ENCODE results near the gene FNDC10.

FNDC10 gene

DNA sequence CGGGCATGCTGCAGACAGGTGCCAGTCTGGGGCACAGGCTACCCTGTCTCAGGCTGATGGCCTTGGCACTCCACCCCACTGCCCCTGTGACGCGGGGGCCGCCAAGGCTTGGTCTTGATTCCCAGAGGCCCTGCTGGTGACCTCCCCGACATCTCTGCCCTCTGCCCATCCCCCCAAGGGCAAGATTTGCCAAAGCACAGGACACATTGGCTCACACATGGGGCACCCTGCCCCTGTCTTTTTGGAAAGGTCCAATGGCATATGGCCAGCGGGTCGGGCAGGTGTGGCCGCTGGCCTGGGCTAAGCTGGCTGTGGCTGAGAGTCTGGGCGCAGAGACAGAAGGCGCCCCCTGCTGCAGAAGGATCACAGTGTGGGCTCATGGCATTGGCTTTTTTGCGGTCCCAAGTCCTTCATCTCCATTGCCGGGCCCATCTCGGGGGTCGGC is 20.0 kb upstream of the FNDC10 start:
- no peak for DNase-seq (ENCODE audit: low read depth)

DNA sequence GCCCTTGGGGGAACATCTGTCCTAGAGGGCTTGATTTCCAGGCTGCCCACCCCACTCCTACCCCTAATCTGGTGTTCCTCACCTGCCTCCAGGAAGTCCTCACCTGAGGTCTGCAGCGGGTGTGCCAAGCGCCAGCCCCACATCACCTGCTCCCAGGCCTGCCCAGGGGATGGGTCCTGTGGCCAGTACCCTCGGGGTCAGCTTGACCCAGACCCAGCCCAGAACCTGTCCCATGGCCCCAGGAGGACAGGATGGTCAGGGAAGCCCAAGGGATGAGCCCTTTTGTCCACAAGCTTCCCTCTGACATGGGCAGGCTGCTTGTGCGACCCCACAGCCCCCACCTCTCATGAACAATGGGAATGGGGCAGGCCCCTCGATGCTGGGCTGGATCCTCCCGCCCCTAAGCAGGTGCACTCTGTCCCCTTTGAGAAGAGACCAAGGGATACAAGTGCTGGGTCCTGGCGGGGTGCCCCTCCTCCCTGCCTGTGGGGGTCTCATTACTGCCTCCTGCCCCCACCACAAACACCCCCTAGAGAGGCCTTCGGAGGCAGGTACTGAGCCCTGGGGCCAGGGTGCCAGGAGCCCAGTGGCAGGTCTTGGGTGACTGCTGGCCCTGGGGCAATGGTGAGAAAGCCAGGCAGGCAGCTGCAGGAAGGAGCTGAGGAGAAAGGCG is 18.6 kb upstream of the FNDC10 start:
- TF ChIP-seq CTCF (IDR thresholded peaks at IDR 0.05; ENCODE audit: control insufficient read depth, extremely low read depth, insufficient read depth), result no peak
- DNase-seq (ENCODE audit: low read depth), result no peak
- H3K4me3 ChIP-seq (ENCODE audit: low read depth, low read length), result no peak overlapping the region

More for the DNA sequence above, 20.0 kb upstream of the FNDC10 start:
- H3K4me3 ChIP-seq (ENCODE audit: low read depth, low read length), result no peak overlapping the region
- no peak for TF ChIP-seq CTCF (IDR thresholded peaks at IDR 0.05; ENCODE audit: control insufficient read depth, extremely low read depth, insufficient read depth)

- no peak overlapping the region for H3K4me3 ChIP-seq (ENCODE audit: low read depth, low read length)
- TF ChIP-seq CTCF (IDR thresholded peaks at IDR 0.05; ENCODE audit: control insufficient read depth, extremely low read depth, insufficient read depth), result no peak
- no peak for DNase-seq (ENCODE audit: low read depth)
These were observed 18.0 kb upstream of the FNDC10 start for GRCh38 chr1:1617925-1618324.

- DNase-seq (ENCODE audit: low read depth), result no peak
- H3K4me3 ChIP-seq (ENCODE audit: low read depth, low read length), result no peak overlapping the region
- TF ChIP-seq CTCF (IDR thresholded peaks at IDR 0.05; ENCODE audit: control insufficient read depth, extremely low read depth, insufficient read depth), result no peak
These were observed 17.6 kb upstream of the FNDC10 start for GRCh38 chr1:1617516-1617915.

GRCh38 chr1:1616838-1617237 is 16.9 kb upstream of the FNDC10 start:
- DNase-seq (ENCODE audit: low read depth), result no peak
- peak overlapping the region; percentile 90 for H3K4me3 ChIP-seq (ENCODE audit: low read depth, low read length)
- TF ChIP-seq CTCF (IDR thresholded peaks at IDR 0.05; ENCODE audit: control insufficient read depth, extremely low read depth, insufficient read depth), result no peak

DNA sequence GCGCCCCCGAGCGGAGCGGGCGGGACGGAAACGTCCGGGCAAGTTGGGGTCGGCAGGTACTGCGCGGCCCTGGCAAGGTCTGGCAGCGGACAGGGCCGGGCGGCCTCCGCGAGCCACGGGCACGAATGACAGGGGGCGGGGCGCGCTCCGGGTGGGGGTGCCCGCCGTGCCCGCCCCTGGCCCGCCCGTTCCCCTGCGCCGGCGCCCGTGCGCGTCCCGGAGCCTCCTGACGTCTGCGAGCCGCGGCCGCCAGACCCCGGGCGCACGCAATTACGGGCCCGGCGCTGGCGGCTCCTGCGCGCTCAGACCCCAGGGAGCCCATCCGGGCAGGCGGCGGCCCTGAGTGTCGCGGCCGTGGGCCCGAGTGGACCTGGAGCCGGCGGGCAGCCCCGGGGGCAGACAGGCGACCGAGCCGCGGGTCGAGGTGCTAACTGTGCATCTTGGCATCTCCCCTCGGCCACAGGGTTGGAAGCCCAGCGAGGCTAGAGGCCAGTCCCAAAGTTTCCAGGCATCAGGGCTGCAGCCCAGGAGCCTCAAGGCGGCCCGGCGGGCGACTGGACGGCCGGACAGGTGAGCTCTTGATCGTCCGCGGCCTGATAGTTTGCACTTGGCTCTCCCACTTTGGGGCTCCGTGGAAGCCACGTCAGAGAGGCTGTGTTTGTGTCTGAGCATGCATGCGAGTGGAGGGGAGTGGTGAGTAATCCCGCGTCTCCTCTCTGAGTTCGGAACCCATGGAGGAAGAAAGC is 16.3 kb upstream of the FNDC10 start:
- H3K4me3 ChIP-seq (ENCODE audit: low read depth, low read length), result peak overlapping the region; percentile 90
- no peak for TF ChIP-seq CTCF (IDR thresholded peaks at IDR 0.05; ENCODE audit: control insufficient read depth, extremely low read depth, insufficient read depth)
- no peak for DNase-seq (ENCODE audit: low read depth)

Data from LNCaP clone FGC (cell line).